Natural killer cell (primary cell): ENCODE data around the gene LTB4R. TPM values are rescaled to one million over a fixed set of nuclear protein-coding genes. Genes with fewer than 3 reads are reported as not detected.

Source experiments
- ATAC-seq, 3 donors: fragments of 150-1000 bp in 2 of 3; fragments of 200-7000 bp in 1 of 3; cut with Tn5 transposase; 1 replicate in 1 of 3; 2 replicates in 2 of 3; pipeline ENCODE4 v1.10.0; 2021; ENCODE audit warnings: mild to moderate bottlenecking in 2 of 3, moderate library complexity in 2 of 3
- DNase-seq, 2 donors: peaks; one replicate each; pipeline versions ENCODE4 v3.0.0 to v3.0.0-alpha.2; 2013 to 2021; ENCODE audit warnings: mixed read lengths in 1 of 2
- H3K27ac ChIP-seq: one replicate; pipeline ENCODE4 v1.5.1; 2013; ENCODE audit warnings: mild to moderate bottlenecking, low read length
- H3K27me3 ChIP-seq: one replicate; pipeline ENCODE4 v1.6.1; 2013; ENCODE audit warnings: low read length; ENCODE audit not compliant: control insufficient read depth, insufficient read depth
- H3K36me3 ChIP-seq: one replicate; pipeline ENCODE4 v1.6.1; 2013; ENCODE audit warnings: low read length; ENCODE audit not compliant: control insufficient read depth, insufficient read depth
- H3K4me1 ChIP-seq: one replicate; pipeline ENCODE4 v1.6.1; 2013; ENCODE audit warnings: low read length; ENCODE audit not compliant: control insufficient read depth, insufficient read depth
- H3K4me3 ChIP-seq: one replicate; pipeline ENCODE4 v1.5.1; 2013; ENCODE audit warnings: low read length
- H3K9me3 ChIP-seq: one replicate; pipeline ENCODE4 v1.6.1; 2013; ENCODE audit warnings: low read length; ENCODE audit not compliant: control insufficient read depth, insufficient read depth
- H3K27ac Mint-ChIP-seq, 2 donors: one replicate each; pipeline ENCODE4 v1.8.0; 2022; ENCODE audit warnings: mild to moderate bottlenecking in 2 of 2, mixed read lengths in 2 of 2, moderate library complexity in 1 of 2
- H3K27me3 Mint-ChIP-seq, 2 donors: one replicate each; pipeline ENCODE4 v1.8.0; 2022; ENCODE audit warnings: low read depth in 2 of 2, mixed read lengths in 2 of 2
- H3K36me3 Mint-ChIP-seq: one replicate; pipeline ENCODE4 v1.8.0; 2022; ENCODE audit warnings: mixed read lengths
- H3K4me1 Mint-ChIP-seq, 2 donors: one replicate each; pipeline ENCODE4 v1.8.0; 2022; ENCODE audit warnings: mixed read lengths in 2 of 2
- H3K4me3 Mint-ChIP-seq: one replicate; pipeline ENCODE4 v1.8.0; 2022; ENCODE audit warnings: mild to moderate bottlenecking, moderate library complexity, mixed read lengths
- H3K9me3 Mint-ChIP-seq, 2 donors: one replicate each; pipeline ENCODE4 v1.8.0; 2022; ENCODE audit warnings: mixed read lengths in 2 of 2
- CTCF ChIP-seq: fragments of 200-600 bp; IDR thresholded peaks from one replicate; pipeline ENCODE4 v1.8.0; 2022; ENCODE audit warnings: antibody characterized with exemption
- WGBS: methylation state at CpG from one replicate; pipeline ENCODE4 v1.1.7; 2013; ENCODE audit warnings: missing lambda C conversion rate; ENCODE audit not compliant: insufficient coverage; 5-methylcytosine and 5-hydroxymethylcytosine counted together
- intact Hi-C: fragments of 100-400 bp; cut with micrococcal nuclease; formaldehyde crosslinking; loops from one replicate; pipeline ENCODE4 v1.14.2; 2022
- total RNA-seq, 4 donors: library from RNA; stranded (reverse); fragments of 120-200 nt in 1 of 4; gene quantifications; one replicate each; pipeline versions ENCODE4 v1.2.3 to v1.2.4, GENCODE V29; 2013 to 2022

Gene LTB4R
- total RNA-seq = 10 to 100 TPM; 33.5 to 55.7 (median 49.7) TPM
- 17.4 TPM for total RNA-seq (2013)

- H3K27me3 Mint-ChIP-seq = no peaks in the 10 kb centered on the region
- intact Hi-C loops = loop anchor here (1.0 to 5.0 kb wide), 5 partner anchors 11 to 94 kb away; partner anchors contain the start of genes MDP1, RABGGTA and TINF2
- H3K36me3 ChIP-seq = peaks cover 20% of the 10 kb centered on the region
- peak within 1 kb of the TSS; percentile 88 for H3K4me3 Mint-ChIP-seq
- H3K4me1 ChIP-seq = peaks cover 77% of the 10 kb centered on the region
- peak within 1 kb of the TSS; percentile 84 for H3K27ac ChIP-seq
- no peaks in the 10 kb centered on the region for H3K9me3 Mint-ChIP-seq
- H3K27ac Mint-ChIP-seq = peak within 1 kb of the TSS; percentile 94 to 96
- no peaks in the 10 kb centered on the region for H3K36me3 Mint-ChIP-seq
- peak; percentile 69 to 87 for DNase-seq
- peak; percentile 75 to 87 (median 81) for ATAC-seq
- 10% methylated on average over 99 of the region's 99 CpGs for WGBS
- H3K4me1 Mint-ChIP-seq = peaks cover 71 to 92% of the 10 kb centered on the region in 2 donors
- no peaks in the 10 kb centered on the region for H3K9me3 ChIP-seq
- peak within 1 kb of the TSS; percentile 45 for H3K4me3 ChIP-seq
- TF ChIP-seq CTCF = peak; percentile 37
- no peaks in the 10 kb centered on the region for H3K27me3 ChIP-seq
These were observed at the start of gene LTB4R for GRCh38 chr14:24310646-24311604. Gene LTB4R, plus strand, starts transcription at chr14:24311502. Its CDS starts 4,150 bp downstream, at chr14:24315652.

GRCh38 chr14:24261969-24262327 is 49.4 kb upstream of the LTB4R start:
- no peaks in the 10 kb centered on the region for H3K9me3 Mint-ChIP-seq

GRCh38 chr14:24262821-24263733 is 48.2 kb upstream of the LTB4R start, which contains the start of gene TGM1:
Gene TGM1, minus strand, starts transcription at chr14:24263177. Its CDS starts 825 bp downstream, at chr14:24262352.
- Histone ChIP-seq H3K4me3 (no peak within 1 kb of the TSS), H3K4me1 (no peaks in the 10 kb centered on the region), H3K9me3 (no peaks in the 10 kb centered on the region), H3K27me3 (no peaks in the 10 kb centered on the region), H3K36me3 (peaks cover 29% of the 10 kb centered on the region), H3K27ac (no peak within 1 kb of the TSS)
- Mint-ChIP-seq H3K4me3 (no peak within 1 kb of the TSS), H3K27ac (no peak within 1 kb of the TSS), H3K9me3 (no peaks in the 10 kb centered on the region), H3K4me1 (peaks cover 0 to 6% of the 10 kb centered on the region in 2 donors), H3K36me3 (peaks cover 11% of the 10 kb centered on the region), H3K27me3 (no peaks in the 10 kb centered on the region)
- TF ChIP-seq CTCF = no peak
- no peak for DNase-seq
- intact Hi-C loops = no loop called here
- no peak for ATAC-seq
- WGBS = 94% methylated on average over 14 of the region's 14 CpGs

More at GRCh38 chr14:24261969-24262327, 49.4 kb upstream of the LTB4R start:
- no peaks in the 10 kb centered on the region for H3K4me1 ChIP-seq
- 94% methylated on average over 19 of the region's 19 CpGs for WGBS
- DNase-seq (no peak), ATAC-seq (no peak)
- no peak overlapping the region for H3K4me3 Mint-ChIP-seq
- no peak overlapping the region for H3K27ac ChIP-seq
- peaks cover 25% of the 10 kb centered on the region for H3K36me3 ChIP-seq
- H3K27me3 ChIP-seq = no peaks in the 10 kb centered on the region
- H3K4me1 Mint-ChIP-seq = peaks cover 0 to 3% of the 10 kb centered on the region in 2 donors
- no peaks in the 10 kb centered on the region for H3K27me3 Mint-ChIP-seq
- H3K4me3 ChIP-seq = no peak overlapping the region
- peaks cover 5% of the 10 kb centered on the region for H3K36me3 Mint-ChIP-seq
- no peaks in the 10 kb centered on the region for H3K9me3 ChIP-seq
- TF ChIP-seq CTCF = no peak
- intact Hi-C loops = no loop called here
- H3K27ac Mint-ChIP-seq = no peak overlapping the region
